PC-9 (cell line): ENCODE measurements around the gene PCED1B. TPM values are rescaled to one million over a fixed set of nuclear protein-coding genes. Genes with fewer than 3 reads are reported as not detected.
"Not testable (repeated sequence)": the region's sequence is repeated elsewhere in the genome, so short reads cannot be mapped to it uniquely, and the experiment has no call there.

Experiments used
- BruUV-seq: library from RNA; stranded (reverse); fragments of 400-500 nt; replicated peaks from 2 replicates; lab custom pipeline; 2021; lab: Mats Ljungman, UMichigan
- CTCF ChIA-PET: fragments of 300-600 bp; sonication (Branson Sonifier 250); formaldehyde crosslinking; loops from one replicate; lab custom pipeline; 2022; ENCODE audit warnings: antibody characterized with exemption; lab: Charles Lee
- POLR2A ChIA-PET: fragments of 300-600 bp; sonication (Branson Sonifier 250); formaldehyde crosslinking; loops from one replicate; lab custom pipeline; 2022; ENCODE audit warnings: antibody characterized with exemption; ENCODE audit not compliant: unreplicated experiment; lab: Charles Lee
- DNase-seq, 2 experiments: peaks; one replicate each; pipeline versions ENCODE4 v3.0.0 to v3.0.0-alpha.2; 2015 to 2022; ENCODE audit warnings: mixed read lengths in 1 of 2
- H2AFZ ChIP-seq: fragments of 200-600 bp; sonication (generic); 2 replicates; pipeline ENCODE4 v1.8.1; 2017; ENCODE audit warnings: antibody characterized with exemption
- H3F3A ChIP-seq: fragments of 200-600 bp; sonication (generic); 2 replicates; pipeline ENCODE4 v1.8.1; 2017; ENCODE audit warnings: antibody characterized with exemption, mild to moderate bottlenecking, low read depth; ENCODE audit not compliant: insufficient read depth
- H3K27ac ChIP-seq: fragments of 200-600 bp; sonication (generic); 2 replicates; pipeline ENCODE4 v1.6.1; 2016; ENCODE audit warnings: mixed run types
- H3K27me3 ChIP-seq: fragments of 200-600 bp; sonication (generic); 2 replicates; pipeline ENCODE4 v1.6.1; 2016; ENCODE audit warnings: low read depth, mixed run types; ENCODE audit not compliant: insufficient read depth
- H3K36me3 ChIP-seq: fragments of 200-600 bp; sonication (generic); 2 replicates; pipeline ENCODE4 v1.6.1; 2016; ENCODE audit warnings: low read depth, mixed run types
- H3K4me1 ChIP-seq: fragments of 200-600 bp; sonication (generic); replicated peaks from 2 replicates; pipeline ENCODE4 v1.6.1; 2016; ENCODE audit warnings: mixed run types; ENCODE audit not compliant: insufficient read depth
- H3K4me2 ChIP-seq: fragments of 200-600 bp; sonication (generic); 2 replicates; pipeline ENCODE4 v1.6.1; 2017; ENCODE audit warnings: mixed run types
- H3K4me3 ChIP-seq: fragments of 200-600 bp; sonication (generic); 2 replicates; pipeline ENCODE4 v1.6.1; 2016; ENCODE audit warnings: mixed run types
- H3K79me2 ChIP-seq: fragments of 200-600 bp; sonication (generic); 2 replicates; pipeline ENCODE4 v1.6.1; 2017; ENCODE audit warnings: low read depth, mixed run types
- H3K9me2 ChIP-seq: fragments of 200-600 bp; sonication (generic); 2 replicates; pipeline ENCODE4 v1.8.1; 2017; ENCODE audit warnings: mild to moderate bottlenecking; ENCODE audit not compliant: insufficient read depth
- H3K9me3 ChIP-seq: fragments of 200-600 bp; sonication (generic); 2 replicates; pipeline ENCODE4 v1.8.1; 2016; ENCODE audit warnings: low read depth; ENCODE audit not compliant: insufficient read depth
- H4K20me1 ChIP-seq: fragments of 200-600 bp; sonication (generic); 2 replicates; pipeline ENCODE4 v1.8.1; 2017; ENCODE audit not compliant: insufficient read depth
- CTCF ChIP-seq: fragments of 200-600 bp; sonication (generic); conservative IDR thresholded peaks from 2 replicates; pipeline ENCODE4 v1.6.1; 2017; ENCODE audit warnings: mixed run types, antibody characterized with exemption, mild to moderate bottlenecking, moderate library complexity
- EZH2 ChIP-seq: fragments of 200-600 bp; sonication (generic); IDR thresholded peaks from 2 replicates; pipeline ENCODE4 v1.8.0; 2017; ENCODE audit warnings: antibody characterized with exemption, low read depth
- intact Hi-C: fragments of 100-400 bp; cut with micrococcal nuclease; formaldehyde crosslinking; loops from one replicate; pipeline ENCODE4 v1.10.0; 2022; ENCODE audit not compliant: unreplicated experiment
- total RNA-seq: library from RNA; stranded (reverse); gene quantifications from 2 replicates; pipeline ENCODE4 v1.2.3, GENCODE V29; 2021

The PCED1B gene
- total RNA-seq, 1 experiment from 2014 or later = 11.2 TPM

GRCh38 chr12:47164724-47165439, 85.5 kb downstream of the PCED1B start:
- Histone ChIP-seq H4K20me1 (no peaks in the 10 kb centered on the region), H3K9me2 (no peaks in the 10 kb centered on the region), H3F3A (no peaks in the 10 kb centered on the region), H3K27me3 (no peaks in the 10 kb centered on the region), H3K4me2 (no peak overlapping the region), H2AFZ (no peak overlapping the region), H3K27ac (no peak overlapping the region), H3K9me3 (0 out of 2 replicates have a peak, but pooled peaks cover 9% of the 10 kb centered on the region), H3K4me3 (no peak overlapping the region), H3K4me1 (0 out of 2 replicates have a peak, but pooled peaks cover 3% of the 10 kb centered on the region), H3K79me2 (no peaks in the 10 kb centered on the region), H3K36me3 (no peaks in the 10 kb centered on the region)
- ChIA-PET CTCF (no interaction called here), POLR2A (no interaction called here)
- intact Hi-C loops = no loop called here
- no TSS peak for BruUV-seq
- no peak for DNase-seq
- TF ChIP-seq CTCF = no peak
- TF ChIP-seq EZH2 = no peak

- no peak overlapping the region for H3K4me2 ChIP-seq
- H3K9me2 ChIP-seq = no peaks in the 10 kb centered on the region
- 0 out of 2 replicates have a peak, but pooled peaks cover 3% of the 10 kb centered on the region for H3K4me1 ChIP-seq
- no peaks in the 10 kb centered on the region for H4K20me1 ChIP-seq
- no TSS peak for BruUV-seq
- CTCF ChIA-PET = no interaction called here
- DNase-seq = no peak
- H3K27ac ChIP-seq = no peak overlapping the region
- no peaks in the 10 kb centered on the region for H3K79me2 ChIP-seq
- H3K36me3 ChIP-seq = no peaks in the 10 kb centered on the region
- TF ChIP-seq EZH2 = no peak
- TF ChIP-seq CTCF = no peak
- no peaks in the 10 kb centered on the region for H3K27me3 ChIP-seq
- H2AFZ ChIP-seq = no peak overlapping the region
- intact Hi-C loops = no loop called here
- 0 out of 2 replicates have a peak, but pooled peaks cover 9% of the 10 kb centered on the region for H3K9me3 ChIP-seq
- no peak overlapping the region for H3K4me3 ChIP-seq
- H3F3A ChIP-seq = no peaks in the 10 kb centered on the region
- POLR2A ChIA-PET = no interaction called here
Observed at GRCh38 chr12:47165934-47166333, 86.5 kb downstream of the PCED1B start.

GRCh38 chr12:47166365-47166764, 86.9 kb downstream of the PCED1B start:
- TF ChIP-seq CTCF = no peak
- TF ChIP-seq EZH2 = no peak
- Histone ChIP-seq H3K4me3 (no peak overlapping the region), H3K9me3 (0 out of 2 replicates have a peak, but pooled peaks cover 9% of the 10 kb centered on the region), H3K4me1 (0 out of 2 replicates have a peak, but pooled peaks cover 3% of the 10 kb centered on the region), H3F3A (no peaks in the 10 kb centered on the region), H2AFZ (no peak overlapping the region), H3K4me2 (no peak overlapping the region), H3K79me2 (no peaks in the 10 kb centered on the region), H3K27ac (no peak overlapping the region), H3K27me3 (no peaks in the 10 kb centered on the region), H3K36me3 (no peaks in the 10 kb centered on the region), H4K20me1 (no peaks in the 10 kb centered on the region), H3K9me2 (no peaks in the 10 kb centered on the region)
- intact Hi-C loops = no loop called here
- ChIA-PET POLR2A (no interaction called here), CTCF (no interaction called here)
- BruUV-seq = no TSS peak
- DNase-seq = no peak

GRCh38 chr12:47170281-47170680, 90.9 kb downstream of the PCED1B start:
- H3K4me3 ChIP-seq, POLR2A ChIA-PET, H3K27ac ChIP-seq, H3K27me3 ChIP-seq, H2AFZ ChIP-seq, H3K4me2 ChIP-seq, CTCF ChIA-PET, DNase-seq, H3K79me2 ChIP-seq, H3K9me3 ChIP-seq, intact Hi-C loops, BruUV-seq, H4K20me1 ChIP-seq, H3K9me2 ChIP-seq, H3F3A ChIP-seq, H3K4me1 ChIP-seq, H3K36me3 ChIP-seq: not testable (repeated sequence)
